ENCODE measurements around the gene NUDT4. TPM values are rescaled to one million over a fixed set of nuclear protein-coding genes. Genes with fewer than 3 reads are reported as not detected.

The NUDT4 gene
- 91.7 TPM for total RNA-seq (ENCODE audit: unreplicated experiment)
- long read RNA-seq, full-length matches to known transcripts = 48 of 59 reads
- long read RNA-seq, partial matches to known transcripts = 0 of 59 reads
- long read RNA-seq, other reads (novel, unspliced or antisense) = 11 of 59 reads

DNA sequence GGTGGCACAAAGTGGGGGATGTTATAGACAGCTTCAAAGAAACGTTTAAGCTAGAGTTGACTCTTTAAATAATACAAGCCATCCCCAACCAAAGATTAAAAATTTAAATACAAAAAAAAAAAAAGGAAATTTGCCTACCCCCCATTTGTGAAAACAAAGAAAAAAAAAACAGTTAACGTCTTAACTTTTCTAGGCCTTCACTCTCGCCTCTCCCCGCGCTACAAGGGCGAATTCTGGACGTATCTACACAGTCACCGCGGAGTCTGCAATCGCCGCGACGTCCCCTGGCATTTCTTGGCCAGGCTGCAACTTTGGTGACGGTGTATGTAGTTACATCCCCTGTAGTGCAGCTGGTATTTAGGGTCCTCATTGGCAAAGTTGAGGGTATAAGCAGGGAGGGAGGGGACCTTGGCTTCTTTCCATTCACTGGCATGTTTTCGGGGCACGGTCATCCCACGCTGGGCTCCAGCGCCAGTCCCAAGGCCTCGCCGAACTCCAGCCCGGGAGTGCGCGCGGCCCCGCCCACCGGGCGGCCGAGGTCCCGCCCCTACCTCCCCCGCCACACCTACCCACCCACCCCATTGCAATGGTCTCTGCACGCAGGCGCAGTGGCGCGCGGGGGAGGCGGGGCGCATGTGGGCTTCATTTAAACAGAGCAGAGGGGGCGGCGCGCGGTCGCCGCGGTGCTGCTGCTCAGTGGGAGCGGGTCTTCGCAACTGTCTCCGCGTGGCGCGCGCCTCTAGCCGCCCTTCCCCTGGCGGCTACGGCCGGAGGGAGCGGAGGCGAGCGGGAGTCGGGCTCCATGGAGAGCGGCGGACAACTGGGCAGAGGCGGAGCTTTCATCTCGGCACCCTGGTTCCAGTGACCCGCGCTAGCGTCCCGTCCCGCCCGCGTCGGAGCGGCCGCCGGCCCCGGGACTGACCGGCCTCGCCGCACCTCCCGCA, at the start of gene NUDT4:
Gene NUDT4 (plus strand): TSS at position 674 of the 944 bp plus-strand sequence. CDS start 398 bp downstream, outside the sequence.
- H3K36me3 Mint-ChIP-seq (ENCODE audit: low read depth, unreplicated experiment) = peaks cover 9% of the 10 kb centered on the region
- no peaks in the 10 kb centered on the region for H3K9me3 Mint-ChIP-seq (ENCODE audit: unreplicated experiment)
- peak within 1 kb of the TSS; percentile 99 for H3K4me3 Mint-ChIP-seq (ENCODE audit: unreplicated experiment)
- H3K4me1 Mint-ChIP-seq (ENCODE audit: unreplicated experiment) = peaks cover 37% of the 10 kb centered on the region
- peak within 1 kb of the TSS; percentile 95 for H3K27ac Mint-ChIP-seq (ENCODE audit: unreplicated experiment)
- TF ChIP-seq, protein P1, sequence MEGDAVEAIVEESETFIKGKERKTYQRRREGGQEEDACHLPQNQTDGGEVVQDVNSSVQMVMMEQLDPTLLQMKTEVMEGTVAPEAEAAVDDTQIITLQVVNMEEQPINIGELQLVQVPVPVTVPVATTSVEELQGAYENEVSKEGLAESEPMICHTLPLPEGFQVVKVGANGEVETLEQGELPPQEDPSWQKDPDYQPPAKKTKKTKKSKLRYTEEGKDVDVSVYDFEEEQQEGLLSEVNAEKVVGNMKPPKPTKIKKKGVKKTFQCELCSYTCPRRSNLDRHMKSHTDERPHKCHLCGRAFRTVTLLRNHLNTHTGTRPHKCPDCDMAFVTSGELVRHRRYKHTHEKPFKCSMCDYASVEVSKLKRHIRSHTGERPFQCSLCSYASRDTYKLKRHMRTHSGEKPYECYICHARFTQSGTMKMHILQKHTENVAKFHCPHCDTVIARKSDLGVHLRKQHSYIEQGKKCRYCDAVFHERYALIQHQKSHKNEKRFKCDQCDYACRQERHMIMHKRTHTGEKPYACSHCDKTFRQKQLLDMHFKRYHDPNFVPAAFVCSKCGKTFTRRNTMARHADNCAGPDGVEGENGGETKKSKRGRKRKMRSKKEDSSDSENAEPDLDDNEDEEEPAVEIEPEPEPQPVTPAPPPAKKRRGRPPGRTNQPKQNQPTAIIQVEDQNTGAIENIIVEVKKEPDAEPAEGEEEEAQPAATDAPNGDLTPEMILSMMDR (IDR thresholded peaks at IDR 0.05; ENCODE audit: unreplicated experiment) = no peak
- H3K27me3 Mint-ChIP-seq (ENCODE audit: unreplicated experiment) = peaks cover 6% of the 10 kb centered on the region
- peak; percentile 99 for DNase-seq (ENCODE audit: low spot score)

DNA sequence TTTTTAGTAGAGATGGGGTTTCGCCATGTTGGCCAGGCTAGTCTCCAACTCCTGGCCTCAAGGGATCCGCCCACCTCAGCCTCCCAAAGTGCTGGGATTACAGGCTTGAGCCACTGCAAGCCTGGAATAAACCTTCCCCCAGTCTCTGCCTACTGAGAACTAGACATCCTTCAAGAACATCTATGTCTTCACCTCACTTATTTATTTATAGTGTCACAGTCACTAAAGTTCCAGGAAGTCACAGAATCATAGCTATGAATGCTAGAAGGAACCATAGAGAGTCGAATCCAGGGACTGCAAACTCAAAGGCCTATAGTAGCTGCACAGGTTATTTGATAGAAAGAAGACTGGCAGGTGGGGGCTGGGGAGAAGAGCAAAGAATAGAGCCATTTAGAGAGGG, 44.7 kb upstream of the NUDT4 start:
- no peaks in the 10 kb centered on the region for H3K36me3 Mint-ChIP-seq (ENCODE audit: low read depth, unreplicated experiment)
- H3K27me3 Mint-ChIP-seq (ENCODE audit: unreplicated experiment) = no peaks in the 10 kb centered on the region
- peaks cover 7% of the 10 kb centered on the region for H3K4me1 Mint-ChIP-seq (ENCODE audit: unreplicated experiment)
- H3K9me3 Mint-ChIP-seq (ENCODE audit: unreplicated experiment) = no peaks in the 10 kb centered on the region
- no peak overlapping the region for H3K4me3 Mint-ChIP-seq (ENCODE audit: unreplicated experiment)
- H3K27ac Mint-ChIP-seq (ENCODE audit: unreplicated experiment) = no peak overlapping the region
- TF ChIP-seq, protein P1 (IDR thresholded peaks at IDR 0.05; ENCODE audit: unreplicated experiment) = no peak
- no peak for DNase-seq (ENCODE audit: low spot score)

DNA sequence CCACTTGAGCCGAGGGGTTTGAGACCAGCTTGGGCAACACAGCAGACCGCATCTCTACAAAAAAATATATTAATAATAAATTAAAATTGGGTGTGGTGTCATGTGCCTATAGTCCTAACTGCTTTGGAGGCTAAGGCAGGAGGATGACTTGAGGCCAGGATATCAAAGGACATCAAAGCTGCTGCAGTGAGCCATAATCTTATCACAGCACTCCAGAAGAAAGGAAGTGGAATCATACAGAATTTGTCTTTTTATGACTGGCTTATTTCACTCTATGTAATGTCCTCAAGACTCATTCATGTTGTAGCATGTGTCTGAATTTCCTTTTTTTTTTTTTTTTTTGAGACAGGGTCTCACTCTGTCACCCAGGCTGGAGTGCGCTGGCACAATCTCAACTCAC, 43.9 kb upstream of the NUDT4 start:
- no peak for DNase-seq (ENCODE audit: low spot score)
- Mint-ChIP-seq H3K27me3 (ENCODE audit: unreplicated experiment) (no peaks in the 10 kb centered on the region), H3K9me3 (ENCODE audit: unreplicated experiment) (no peaks in the 10 kb centered on the region), H3K4me3 (ENCODE audit: unreplicated experiment) (no peak overlapping the region), H3K36me3 (ENCODE audit: low read depth, unreplicated experiment) (no peaks in the 10 kb centered on the region), H3K4me1 (ENCODE audit: unreplicated experiment) (peaks cover 7% of the 10 kb centered on the region), H3K27ac (ENCODE audit: unreplicated experiment) (no peak overlapping the region)
- TF ChIP-seq, protein P1 (IDR thresholded peaks at IDR 0.05; ENCODE audit: unreplicated experiment) = no peak

DNA sequence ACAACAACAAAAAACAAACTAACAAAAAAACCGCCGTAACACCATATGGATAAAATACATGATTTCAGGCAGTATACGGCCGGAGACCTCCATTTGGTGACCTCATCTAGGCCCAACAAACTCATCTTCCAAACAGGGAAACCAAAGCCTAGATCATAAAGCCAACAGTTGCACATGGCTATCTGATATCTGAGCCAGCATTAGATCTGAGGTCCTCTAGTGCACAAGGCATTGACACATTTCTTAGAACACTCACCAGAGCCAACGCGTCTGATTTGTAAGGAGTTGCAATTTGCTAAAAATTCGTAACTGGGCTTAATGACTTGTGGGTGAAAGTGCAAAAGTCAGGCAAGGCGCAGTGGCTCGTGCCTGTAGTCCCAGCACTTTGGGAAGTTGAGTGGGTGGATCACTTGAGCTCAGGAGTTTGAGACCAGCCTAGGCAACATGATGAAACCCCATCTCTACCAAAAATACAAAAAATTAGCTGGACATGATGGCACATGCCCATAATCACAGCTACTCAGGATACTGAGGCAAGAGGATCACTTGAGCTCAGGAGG, 42.0 kb upstream of the NUDT4 start:
- H3K36me3 Mint-ChIP-seq (ENCODE audit: low read depth, unreplicated experiment) = no peaks in the 10 kb centered on the region
- no peaks in the 10 kb centered on the region for H3K27me3 Mint-ChIP-seq (ENCODE audit: unreplicated experiment)
- TF ChIP-seq, protein P1 (IDR thresholded peaks at IDR 0.05; ENCODE audit: unreplicated experiment) = no peak
- DNase-seq (ENCODE audit: low spot score) = no peak
- H3K4me1 Mint-ChIP-seq (ENCODE audit: unreplicated experiment) = peaks cover 7% of the 10 kb centered on the region
- H3K4me3 Mint-ChIP-seq (ENCODE audit: unreplicated experiment) = no peak overlapping the region
- H3K27ac Mint-ChIP-seq (ENCODE audit: unreplicated experiment) = no peak overlapping the region
- no peaks in the 10 kb centered on the region for H3K9me3 Mint-ChIP-seq (ENCODE audit: unreplicated experiment)
